SK-N-SH (cell line): Measurements from ENCODE around the gene GNG12. TPM values are rescaled to one million over a fixed set of nuclear protein-coding genes. Genes with fewer than 3 reads are reported as not detected.

Source experiments
- CTCF ChIA-PET: fragments of 300-600, 350-600 bp; formaldehyde crosslinking; extraction: SDS; loops from one replicate; lab custom pipeline; 2021; lab: Yijun Ruan, JAX
- POLR2A ChIA-PET: fragments of 350-600 bp; sonication (Branson Sonifier 250); formaldehyde crosslinking; extraction: SDS; loops from one replicate; lab custom pipeline; 2020; ENCODE audit warnings: antibody characterized with exemption, inconsistent platforms; lab: Yijun Ruan, JAX
- DNase-seq: peaks from one replicate; pipeline ENCODE4 v3.0.0; 2012
- H2AFZ ChIP-seq: fragments of 200-600 bp; sonication (generic); 2 replicates; pipeline ENCODE4 v1.8.1; 2016; ENCODE audit warnings: antibody characterized with exemption, mild to moderate bottlenecking, low read depth
- H3F3A ChIP-seq: fragments of 200-600 bp; sonication (generic); replicated peaks from 2 replicates; pipeline ENCODE3; 2016; ENCODE audit warnings: antibody characterized with exemption, mild to moderate bottlenecking; ENCODE audit not compliant: insufficient read depth
- H3K27ac ChIP-seq, 2 experiments: fragments of 200-500 bp in 1 of 2; fragments of 200-600 bp in 1 of 2; sonication (Bioruptor generic) in 1 of 2; sonication (generic), shearing (Covaris generic) in 1 of 2; 2 replicates each; pipeline versions ENCODE4 v1.5.1 to v1.6.1; 2014 to 2016; ENCODE audit warnings: low read depth in 2 of 2, inconsistent platforms in 1 of 2, low read length in 1 of 2, mild to moderate bottlenecking in 1 of 2, mixed read lengths in 1 of 2
- H3K27me3 ChIP-seq: fragments of 200-600 bp; sonication (generic), shearing (Covaris generic); 2 replicates; pipeline ENCODE4 v1.6.1; 2016; ENCODE audit warnings: mixed run types; ENCODE audit not compliant: insufficient read depth
- H3K36me3 ChIP-seq, 2 experiments: fragments of 200-500 bp in 1 of 2; fragments of 200-600 bp in 1 of 2; sonication (Bioruptor generic) in 1 of 2; sonication (generic) in 1 of 2; replicated peaks in 1 of 2; 2 replicates each; pipeline versions ENCODE3 to v1.5.1; 2014 to 2016; ENCODE audit warnings: low read length in 1 of 2, mild to moderate bottlenecking in 1 of 2; ENCODE audit not compliant: insufficient read depth in 2 of 2, control insufficient read depth in 1 of 2
- H3K4me1 ChIP-seq, 2 experiments: fragments of 200-500 bp in 1 of 2; fragments of 200-600 bp in 1 of 2; sonication (Bioruptor generic) in 1 of 2; sonication (generic), shearing (Covaris generic) in 1 of 2; 2 replicates each; pipeline versions ENCODE4 v1.5.1 to v1.6.1; 2014 to 2016; ENCODE audit warnings: low read depth in 1 of 2, low read length in 1 of 2, mixed run types in 1 of 2; ENCODE audit not compliant: insufficient read depth in 2 of 2, control insufficient read depth in 1 of 2
- H3K4me2 ChIP-seq: fragments of 200-600 bp; sonication (generic), shearing (Covaris generic); 2 replicates; pipeline ENCODE4 v1.6.1; 2017; ENCODE audit warnings: mixed run types
- H3K4me3 ChIP-seq, 2 experiments: fragments of 200-500 bp in 1 of 2; fragments of 200-600 bp in 1 of 2; sonication (Bioruptor generic) in 1 of 2; sonication (generic), shearing (Covaris generic) in 1 of 2; 2 replicates each; pipeline versions ENCODE4 v1.5.1 to v1.8.1; 2014 to 2016; ENCODE audit warnings: low read depth in 2 of 2, inconsistent platforms in 1 of 2, low read length in 1 of 2, mild to moderate bottlenecking in 1 of 2, mixed read lengths in 1 of 2, moderate library complexity in 1 of 2
- H3K79me2 ChIP-seq: fragments of 200-600 bp; sonication (generic); 2 replicates; pipeline ENCODE4 v1.8.1; 2017; ENCODE audit warnings: mild to moderate bottlenecking; ENCODE audit not compliant: insufficient read depth
- H3K9ac ChIP-seq: fragments of 200-600 bp; sonication (generic); 2 replicates; pipeline ENCODE4 v1.6.1; 2017; ENCODE audit warnings: mixed run types
- H3K9me2 ChIP-seq: fragments of 200-600 bp; sonication (generic); 2 replicates; pipeline ENCODE4 v1.6.1; 2017; ENCODE audit warnings: mixed run types
- H3K9me3 ChIP-seq: fragments of 200-600 bp; sonication (generic); 2 replicates; pipeline ENCODE4 v1.6.1; 2017; ENCODE audit warnings: mixed run types, mild to moderate bottlenecking, moderate library complexity
- H4K20me1 ChIP-seq: fragments of 200-600 bp; sonication (generic); 2 replicates; pipeline ENCODE4 v1.6.1; 2017; ENCODE audit warnings: mild to moderate bottlenecking, mixed run types; ENCODE audit not compliant: insufficient read depth
- CHD2 ChIP-seq: fragments of 150-350 bp; IDR thresholded peaks from 2 replicates; pipeline ENCODE4 v1.6.1; 2018; ENCODE audit warnings: low read length; ENCODE audit not compliant: partially characterized antibody
- ELF1 ChIP-seq: IDR thresholded peaks from 2 replicates; pipeline ENCODE4 v1.4.0; 2012
- EZH2phosphoT487 ChIP-seq: fragments of 200-600 bp; sonication (generic); IDR thresholded peaks from 2 replicates; pipeline ENCODE4 v1.6.1; 2017; ENCODE audit warnings: low read depth, mixed run types, mild to moderate bottlenecking, antibody characterized with exemption, moderate library complexity, borderline replicate concordance
- FOSL2 ChIP-seq: IDR thresholded peaks from 2 replicates; pipeline ENCODE4 v1.4.0; 2012; ENCODE audit warnings: low read depth, mild to moderate bottlenecking, moderate library complexity, borderline replicate concordance
- FOXM1 ChIP-seq: IDR thresholded peaks from 2 replicates; pipeline ENCODE4 v1.4.0; 2012; ENCODE audit warnings: low read depth, mild to moderate bottlenecking
- GABPA ChIP-seq: IDR thresholded peaks from 2 replicates; pipeline ENCODE4 v1.4.0; 2012; ENCODE audit warnings: low read depth, mild to moderate bottlenecking
- IRF3 ChIP-seq: fragments of 150-350 bp; IDR thresholded peaks from 2 replicates; pipeline ENCODE4 v1.6.1; 2016; ENCODE audit warnings: mild to moderate bottlenecking, low read depth, low read length
- JUND ChIP-seq: IDR thresholded peaks from 2 replicates; pipeline ENCODE4 v1.4.0; 2012
- MEF2A ChIP-seq: IDR thresholded peaks from 2 replicates; pipeline ENCODE4 v1.4.0; 2012; ENCODE audit warnings: low read depth, borderline replicate concordance
- MXI1 ChIP-seq: IDR thresholded peaks from 2 replicates; pipeline ENCODE4 v1.6.1; 2012; ENCODE audit warnings: mild to moderate bottlenecking, low read depth, low read length, improper control_type of control experiment
- POLR2AphosphoS5 ChIP-seq: IDR thresholded peaks from 2 replicates; pipeline ENCODE4 v1.6.1; 2012; ENCODE audit warnings: low read depth, low read length
- RAD21 ChIP-seq: IDR thresholded peaks from 2 replicates; pipeline ENCODE4 v1.6.1; 2012; ENCODE audit warnings: mild to moderate bottlenecking, low read length
- RFX5 ChIP-seq: IDR thresholded peaks from 2 replicates; pipeline ENCODE4 v1.6.1; 2012; ENCODE audit warnings: mild to moderate bottlenecking, improper control_type of control experiment, low read length
- RXRA ChIP-seq: IDR thresholded peaks from 2 replicates; pipeline ENCODE4 v1.4.0; 2012; ENCODE audit warnings: low read depth, mild to moderate bottlenecking, borderline replicate concordance
- SMC3 ChIP-seq: IDR thresholded peaks from 2 replicates; pipeline ENCODE4 v1.6.1; 2012; ENCODE audit warnings: low read depth, low read length, improper control_type of control experiment
- TAF1 ChIP-seq: IDR thresholded peaks from 2 replicates; pipeline ENCODE4 v1.6.1; 2012; ENCODE audit warnings: low read depth, mild to moderate bottlenecking, low read length, moderate library complexity, borderline replicate concordance
- USF2 ChIP-seq: fragments of 150-350 bp; IDR thresholded peaks from 2 replicates; pipeline ENCODE4 v1.6.1; 2017; ENCODE audit warnings: antibody characterized with exemption, low read length, low read depth, borderline replicate concordance
- YY1 ChIP-seq: IDR thresholded peaks from 2 replicates; pipeline ENCODE4 v1.4.0; 2012; ENCODE audit warnings: low read depth, mild to moderate bottlenecking
- WGBS: methylation state at CpG from one replicate; pipeline ENCODE4 v1.1.6; 2017; ENCODE audit warnings: low lambda C conversion rate; 5-methylcytosine and 5-hydroxymethylcytosine counted together
- polyA plus RNA-seq, 3 experiments: library from polyadenylated mRNA; depleted of rRNA; stranded (reverse); fragments of >200 nt; gene quantifications; 2 replicates each; pipeline ENCODE4 v1.2.3, GENCODE V29; 2012

GNG12 gene
- polyA plus RNA-seq, 1 of the 3 experiments (the other 2 are of a cell fraction): 41.2 TPM

GRCh38 chr1:67862685-67863084, 29.4 kb upstream of the GNG12 start:
- DNase-seq: no peak
- TF ChIP-seq YY1 (no peak), RAD21 (no peak), CHD2 (no peak), POLR2AphosphoS5 (no peak), TAF1 (no peak), FOXM1 (no peak), USF2 (no peak)
- TF ChIP-seq, all 33 proteins: peak for 0
- Histone ChIP-seq H3K9me2 (no peaks in the 10 kb centered on the region), H3K9me3 (0 out of 2 replicates have a peak, but pooled peaks cover 4% of the 10 kb centered on the region), H3K4me3 (no peak overlapping the region), H3K36me3 (no peaks in the 10 kb centered on the region), H3K9ac (no peak overlapping the region), H3K27me3 (no peaks in the 10 kb centered on the region), H3K79me2 (no peaks in the 10 kb centered on the region), H3K27ac (no peak overlapping the region), H3K4me1 (no peaks in the 10 kb centered on the region; a peak in 1 of 4 replicates), H2AFZ (no peak overlapping the region), H4K20me1 (no peaks in the 10 kb centered on the region), H3F3A (no peaks in the 10 kb centered on the region), H3K4me2 (no peak overlapping the region)
- POLR2A ChIA-PET: interaction anchor here (0.7 kb wide), 1 partner anchor 301 kb away, joined by 3 read pairs; no protein-coding TSS in a partner anchor
- 100% methylated on average over 1 of the region's 1 CpG for WGBS
- CTCF ChIA-PET: interaction anchor here (0.5 to 1.5 kb wide), 3 partner anchors 9 to 156 kb away, joined by 3 to 5 read pairs (median 4); no protein-coding TSS in a partner anchor

- H3F3A ChIP-seq: no peaks in the 10 kb centered on the region
- no peak overlapping the region for H3K9ac ChIP-seq
- H3K27ac ChIP-seq: no peak overlapping the region
- no peak overlapping the region for H3K4me2 ChIP-seq
- no peaks in the 10 kb centered on the region; a peak in 1 of 4 replicates for H3K4me1 ChIP-seq
- no peak overlapping the region for H2AFZ ChIP-seq
- no peaks in the 10 kb centered on the region for H4K20me1 ChIP-seq
- no peaks in the 10 kb centered on the region for H3K36me3 ChIP-seq
- CTCF ChIA-PET: interaction anchor here (0.5 to 1.7 kb wide), 5 partner anchors 11 to 255 kb away, joined by 3 to 7 read pairs (median 4); no protein-coding TSS in a partner anchor
- no peaks in the 10 kb centered on the region for H3K9me2 ChIP-seq
- no peaks in the 10 kb centered on the region for H3K27me3 ChIP-seq
- 81% methylated on average over 1 of the region's 1 CpG for WGBS
- POLR2A ChIA-PET: no interaction called here
- H3K9me3 ChIP-seq: 0 out of 2 replicates have a peak, but pooled peaks cover 4% of the 10 kb centered on the region
- no peak overlapping the region for H3K4me3 ChIP-seq
- DNase-seq: no peak
- no peaks in the 10 kb centered on the region for H3K79me2 ChIP-seq
- TF ChIP-seq RXRA: no peak
- no peak for TF ChIP-seq FOXM1
- TF ChIP-seq RAD21: no peak
- TF ChIP-seq IRF3: no peak
- TF ChIP-seq MXI1: no peak
- no peak for TF ChIP-seq CHD2
- no peak for TF ChIP-seq USF2
- TF ChIP-seq RFX5: no peak
- TF ChIP-seq SMC3: no peak
- TF ChIP-seq EZH2phosphoT487: no peak
- no peak for TF ChIP-seq ELF1
- TF ChIP-seq JUND: no peak
- TF ChIP-seq GABPA: no peak
- no peak for TF ChIP-seq MEF2A
- no peak for TF ChIP-seq FOSL2
These were observed 28.7 kb upstream of the GNG12 start for GRCh38 chr1:67861856-67862516.
